HepG2 (cell line): ENCODE results near the gene DNPH1. TPM values are rescaled to one million over a fixed set of nuclear protein-coding genes. Genes with fewer than 3 reads are reported as not detected.

Experiments
- CREBL2 ChIP-seq: sonication (generic); formaldehyde crosslinking; IDR thresholded peaks from 2 replicates; pipeline ENCODE4 v1.8.1; 2023; ENCODE audit warnings: missing genetic modification reagents, mild to moderate bottlenecking, borderline replicate concordance
- FOXA3 ChIP-seq: IDR thresholded peaks from 2 replicates; pipeline ENCODE4 v1.6.1; 2016; ENCODE audit warnings: missing genetic modification reagents, missing compliant biosample characterization
- HMGXB4 ChIP-seq, 2 experiments: sonication (generic) in 1 of 2; formaldehyde crosslinking in 1 of 2; IDR thresholded peaks; 2 replicates each; pipeline versions ENCODE4 v1.4.0 to v1.6.1; 2018 to 2020; ENCODE audit warnings: missing genetic modification reagents in 2 of 2, borderline replicate concordance in 1 of 2, low read depth in 1 of 2, mild to moderate bottlenecking in 1 of 2, missing biosample characterization in 1 of 2
- MAFG ChIP-seq: sonication (generic); formaldehyde crosslinking; IDR thresholded peaks from 2 replicates; pipeline ENCODE4 v1.5.1; 2020; ENCODE audit warnings: mild to moderate bottlenecking, missing genetic modification reagents
- MLXIP ChIP-seq: sonication (generic); formaldehyde crosslinking; IDR thresholded peaks from 2 replicates; pipeline ENCODE4 v1.9.0; 2021; ENCODE audit warnings: missing genetic modification reagents, borderline replicate concordance
- MZF1 ChIP-seq: sonication (generic); formaldehyde crosslinking; IDR thresholded peaks from 2 replicates; pipeline ENCODE4 v1.8.1; 2023; ENCODE audit warnings: mild to moderate bottlenecking, missing genetic modification reagents, borderline replicate concordance
- NFAT5 ChIP-seq: sonication (generic); formaldehyde crosslinking; IDR thresholded peaks from 2 replicates; pipeline ENCODE4 v1.4.0; 2020; ENCODE audit warnings: missing genetic modification reagents
- PRPF4 ChIP-seq: fragments of 200-400 bp; formaldehyde crosslinking; IDR thresholded peaks from 2 replicates; pipeline ENCODE4 v1.6.1; 2016; ENCODE audit warnings: low read length, low read depth; ENCODE audit not compliant: poor library complexity, severe bottlenecking
- REPIN1 ChIP-seq: sonication (generic); formaldehyde crosslinking; IDR thresholded peaks from 2 replicates; pipeline ENCODE4 v1.8.0; 2022; ENCODE audit warnings: missing genetic modification reagents, low read depth, mild to moderate bottlenecking, borderline replicate concordance
- UBTF ChIP-seq: sonication (generic); formaldehyde crosslinking; IDR thresholded peaks from 2 replicates; pipeline ENCODE4 v1.4.0; 2020; ENCODE audit warnings: mild to moderate bottlenecking, missing genetic modification reagents
- ZFAT ChIP-seq: sonication (generic); formaldehyde crosslinking; conservative IDR thresholded peaks from 2 replicates; pipeline ENCODE4 v1.8.1; 2023; ENCODE audit warnings: missing genetic modification reagents, inconsistent platforms
- ZNF235 ChIP-seq: sonication (generic); formaldehyde crosslinking; IDR thresholded peaks from 2 replicates; pipeline ENCODE4 v1.8.1; 2023; ENCODE audit warnings: mild to moderate bottlenecking, missing genetic modification reagents, borderline replicate concordance
- ZNF431 ChIP-seq: sonication (generic); formaldehyde crosslinking; IDR thresholded peaks from 2 replicates; pipeline ENCODE4 v1.9.0; 2022; ENCODE audit warnings: missing genetic modification reagents, low read depth, mild to moderate bottlenecking, borderline replicate concordance
- polyA plus RNA-seq, 8 experiments: library from polyadenylated mRNA; depleted of rRNA in 3 of 8; stranded (reverse) in 7 of 8; unstranded in 1 of 8; fragments of >200 nt; fragmentation: Illumina TruSeq in 4 of 8; extraction: Trizol in 4 of 8; gene quantifications; 2 replicates each; pipeline versions ENCODE4 v1.2.1 to v1.2.3, GENCODE V29; 2011 to 2016; ENCODE audit warnings: low read depth in 4 of 8, missing spikeins in 1 of 8, mixed read lengths in 1 of 8; ENCODE audit not compliant: insufficient read depth in 1 of 8
- total RNA-seq, 5 experiments: library from RNA; depleted of rRNA; stranded (reverse); fragments of >200 nt; fragmentation: Illumina TruSeq; extraction: Trizol; gene quantifications; 2 replicates each; pipeline ENCODE4 v1.2.3, GENCODE V29; 2016; ENCODE audit warnings: low read depth in 1 of 5

Gene DNPH1
- total and polyA plus RNA-seq, 2 of the 13 experiments (the other 11 are each of a cell fraction or from before 2014, with no cell fraction given), result 56.5 to 75.1 TPM

- TF ChIP-seq FOXA3 (CRISPR knock-in tag), result peak; percentile 68
- TF ChIP-seq ZNF431 (CRISPR knock-in tag), result peak; percentile 87; the same call in 1 of the 2 replicates
- TF ChIP-seq CREBL2 (CRISPR knock-in tag), result no peak
- TF ChIP-seq ZNF235 (CRISPR knock-in tag), result 0 out of 2 replicates have a peak, but pooled peaks have one; percentile 69
- TF ChIP-seq MAFG, result no peak
- TF ChIP-seq PRPF4, result no peak
- no peak for TF ChIP-seq ZFAT (CRISPR knock-in tag)
- no peak; the same call in 1 of the 2 replicates for TF ChIP-seq MLXIP
- no peak; the same call in 1 of the 2 replicates for TF ChIP-seq NFAT5 (CRISPR knock-in tag)
- TF ChIP-seq MZF1 (CRISPR knock-in tag), result 0 out of 2 replicates have a peak, but pooled peaks have one; percentile 29
- peak; percentile 82 for TF ChIP-seq UBTF (CRISPR knock-in tag)
- TF ChIP-seq REPIN1 (CRISPR knock-in tag), result peak; percentile 88
- peak; percentile 70 to 89; a peak in 3 of 4 replicates for TF ChIP-seq HMGXB4 (CRISPR knock-in tag; IDR thresholded peaks at IDR 0.05; ENCODE audit: borderline replicate concordance in 1 of 2, low read depth in 1 of 2)
These were observed 47.1 kb downstream of the DNPH1 start, which contains the start of gene CUL9 (continued) for GRCh38 chr6:43181942-43182860.
